CD14-positive monocyte (primary cell): ENCODE data around the gene RPS15. TPM values are rescaled to one million over a fixed set of nuclear protein-coding genes. Genes with fewer than 3 reads are reported as not detected.

Experiments used
- DNase-seq, 3 donors: peaks; one replicate each; pipeline ENCODE4 v3.0.0-alpha.2; 2011 to 2022
- H2AFZ ChIP-seq: 2 replicates; pipeline ENCODE4 v1.6.0; 2012; ENCODE audit warnings: mild to moderate bottlenecking, low read depth, low read length, inconsistent platforms; ENCODE audit not compliant: insufficient read depth, poor library complexity, severe bottlenecking
- H3K27ac ChIP-seq, 2 donors: 1 replicate in 1 of 2; 2 replicates in 1 of 2; pipeline ENCODE4 v1.5.1; 2012 to 2013; ENCODE audit warnings: low read length in 2 of 2, control low read depth in 1 of 2, inconsistent platforms in 1 of 2, low read depth in 1 of 2, mild to moderate bottlenecking in 1 of 2
- H3K27me3 ChIP-seq, 2 donors: one replicate each; pipeline versions ENCODE4 v1.6.0 to v1.6.1; 2011 to 2013; ENCODE audit warnings: low read length in 2 of 2; ENCODE audit not compliant: control insufficient read depth in 2 of 2, insufficient read depth in 2 of 2
- H3K36me3 ChIP-seq, 2 donors: replicated peaks in 1 of 2; 1 replicate in 1 of 2; 2 replicates in 1 of 2; pipeline versions ENCODE4 v1.5.1 to v1.6.1; 2012 to 2013; ENCODE audit warnings: low read length in 2 of 2, control low read depth in 1 of 2, inconsistent platforms in 1 of 2, mild to moderate bottlenecking in 1 of 2; ENCODE audit not compliant: insufficient read depth in 2 of 2, control insufficient read depth in 1 of 2
- H3K4me1 ChIP-seq, 2 donors: 1 replicate in 1 of 2; 2 replicates in 1 of 2; pipeline versions ENCODE4 v1.5.1 to v1.6.1; 2012 to 2013; ENCODE audit warnings: low read length in 2 of 2, control low read depth in 1 of 2, inconsistent platforms in 1 of 2, mild to moderate bottlenecking in 1 of 2, moderate library complexity in 1 of 2; ENCODE audit not compliant: insufficient read depth in 2 of 2, control insufficient read depth in 1 of 2
- H3K4me2 ChIP-seq: replicated peaks from 2 replicates; pipeline ENCODE3; 2012; ENCODE audit warnings: low read length, moderate library complexity, mild to moderate bottlenecking; ENCODE audit not compliant: poor library complexity, severe bottlenecking; ENCODE audit errors: extremely low read depth
- H3K4me3 ChIP-seq, 3 experiments: fragments of 200-600 bp in 1 of 3; sonication (generic) in 1 of 3; replicated peaks in 1 of 3; 1 replicate in 2 of 3; 2 replicates in 1 of 3; pipeline ENCODE4 v1.5.1; 2011 to 2013; ENCODE audit warnings: low read length in 3 of 3, mild to moderate bottlenecking in 3 of 3, control low read depth in 2 of 3, low read depth in 2 of 3, inconsistent platforms in 1 of 3, moderate library complexity in 1 of 3
- H3K79me2 ChIP-seq: 2 replicates; pipeline ENCODE4 v1.6.0; 2012; ENCODE audit warnings: mild to moderate bottlenecking, control low read depth, inconsistent platforms, low read length, moderate library complexity; ENCODE audit not compliant: insufficient read depth
- H3K9ac ChIP-seq: 2 replicates; pipeline ENCODE4 v1.6.0; 2017; ENCODE audit warnings: low read length, mild to moderate bottlenecking; ENCODE audit not compliant: insufficient read depth, poor library complexity, severe bottlenecking
- H3K9me3 ChIP-seq, 2 donors: replicated peaks in 1 of 2; 1 replicate in 1 of 2; 2 replicates in 1 of 2; pipeline versions ENCODE4 v1.5.1 to v1.6.1; 2012 to 2013; ENCODE audit warnings: low read length in 2 of 2, control low read depth in 1 of 2; ENCODE audit not compliant: control insufficient read depth in 1 of 2, insufficient read depth in 1 of 2
- H4K20me1 ChIP-seq: 2 replicates; pipeline ENCODE4 v1.6.0; 2012; ENCODE audit warnings: mild to moderate bottlenecking, low read length, control low read depth, moderate library complexity; ENCODE audit not compliant: insufficient read depth
- H3K27ac Mint-ChIP-seq, 7 donors: one replicate each; pipeline ENCODE4 v1.8.0; 2020; ENCODE audit warnings: mild to moderate bottlenecking in 7 of 7, mixed read lengths in 7 of 7, moderate library complexity in 6 of 7, inconsistent platforms in 2 of 7
- H3K27me3 Mint-ChIP-seq, 3 donors: one replicate each; pipeline ENCODE4 v1.8.0; 2021 to 2022; ENCODE audit warnings: low read depth in 3 of 3, mild to moderate bottlenecking in 3 of 3, mixed read lengths in 3 of 3, moderate library complexity in 3 of 3, inconsistent platforms in 1 of 3
- H3K36me3 Mint-ChIP-seq, 2 donors: one replicate each; pipeline ENCODE4 v1.8.0; 2020; ENCODE audit warnings: mixed read lengths in 2 of 2, inconsistent platforms in 1 of 2, mild to moderate bottlenecking in 1 of 2
- H3K4me1 Mint-ChIP-seq: one replicate; pipeline ENCODE4 v1.8.0; 2020; ENCODE audit warnings: mild to moderate bottlenecking, mixed read lengths
- H3K4me3 Mint-ChIP-seq, 2 donors: one replicate each; pipeline ENCODE4 v1.8.0; 2020; ENCODE audit warnings: mild to moderate bottlenecking in 2 of 2, mixed read lengths in 2 of 2, moderate library complexity in 1 of 2
- H3K9me3 Mint-ChIP-seq, 7 donors: one replicate each; pipeline ENCODE4 v1.8.0; 2020 to 2022; ENCODE audit warnings: mixed read lengths in 7 of 7, mild to moderate bottlenecking in 6 of 7, moderate library complexity in 6 of 7, inconsistent platforms in 2 of 7
- WGBS: methylation state at CpG from one replicate; pipeline ENCODE4 v1.1.5; 2013; ENCODE audit warnings: missing lambda C conversion rate; ENCODE audit not compliant: insufficient coverage; 5-methylcytosine and 5-hydroxymethylcytosine counted together
- intact Hi-C, 2 donors: fragments of 100-400 bp; cut with micrococcal nuclease; formaldehyde crosslinking; loops; one replicate each; pipeline versions ENCODE4 v1.15.0 to v1.15.1; 2023
- polyA plus RNA-seq, 3 donors: library from polyadenylated mRNA; depleted of rRNA in 1 of 3; unstranded in 2 of 3; stranded (reverse) in 1 of 3; fragments of 300-500 nt in 2 of 3; fragments of >200 nt in 1 of 3; fragmentation: Illumina TruSeq in 2 of 3; gene quantifications; 1 replicate in 2 of 3; 2 replicates in 1 of 3; pipeline ENCODE4 v1.2.3, GENCODE V29; 2012 to 2021
- TF ChIP-seq, protein P1 (sequence below): fragments of 200-600 bp; IDR thresholded peaks from one replicate; pipeline ENCODE4 v1.8.0; 2022; ENCODE audit warnings: antibody characterized with exemption, mild to moderate bottlenecking

Gene RPS15
- polyA plus RNA-seq, 3 donors = 1,318 to 3,451 (median 1,526) TPM

DNA sequence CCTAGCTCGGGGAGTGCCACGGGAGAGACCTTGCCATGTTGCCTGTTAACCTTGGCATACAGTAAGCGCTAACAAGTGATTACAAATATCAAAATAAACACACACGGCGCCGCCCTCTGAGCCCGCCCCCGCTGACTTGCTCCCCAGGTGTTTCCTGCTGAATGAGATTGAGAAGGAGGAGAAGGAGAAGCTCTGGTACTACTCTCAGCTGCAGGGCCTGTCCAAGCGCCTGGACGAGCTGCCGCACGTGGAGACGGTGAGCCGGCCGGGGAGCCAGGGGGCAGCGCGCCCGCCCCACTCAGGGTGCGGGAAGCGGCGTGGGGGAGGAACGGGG is 16.8 kb downstream of the RPS15 start:
- no peaks in the 10 kb centered on the region for H3K36me3 ChIP-seq
- Mint-ChIP-seq H3K9me3 (peaks cover 7 to 25% (median 14%) of the 10 kb centered on the region in 7 donors), H3K4me1 (peaks cover 18% of the 10 kb centered on the region), H3K36me3 (peaks cover 7 to 15% of the 10 kb centered on the region in 2 donors), H3K27ac (no peak overlapping the region), H3K4me3 (peak overlapping the region in 1 of 2 donors; percentile 73), H3K27me3 (peaks cover 77 to 97% (median 91%) of the 10 kb centered on the region in 3 donors)
- TF ChIP-seq, protein P1, sequence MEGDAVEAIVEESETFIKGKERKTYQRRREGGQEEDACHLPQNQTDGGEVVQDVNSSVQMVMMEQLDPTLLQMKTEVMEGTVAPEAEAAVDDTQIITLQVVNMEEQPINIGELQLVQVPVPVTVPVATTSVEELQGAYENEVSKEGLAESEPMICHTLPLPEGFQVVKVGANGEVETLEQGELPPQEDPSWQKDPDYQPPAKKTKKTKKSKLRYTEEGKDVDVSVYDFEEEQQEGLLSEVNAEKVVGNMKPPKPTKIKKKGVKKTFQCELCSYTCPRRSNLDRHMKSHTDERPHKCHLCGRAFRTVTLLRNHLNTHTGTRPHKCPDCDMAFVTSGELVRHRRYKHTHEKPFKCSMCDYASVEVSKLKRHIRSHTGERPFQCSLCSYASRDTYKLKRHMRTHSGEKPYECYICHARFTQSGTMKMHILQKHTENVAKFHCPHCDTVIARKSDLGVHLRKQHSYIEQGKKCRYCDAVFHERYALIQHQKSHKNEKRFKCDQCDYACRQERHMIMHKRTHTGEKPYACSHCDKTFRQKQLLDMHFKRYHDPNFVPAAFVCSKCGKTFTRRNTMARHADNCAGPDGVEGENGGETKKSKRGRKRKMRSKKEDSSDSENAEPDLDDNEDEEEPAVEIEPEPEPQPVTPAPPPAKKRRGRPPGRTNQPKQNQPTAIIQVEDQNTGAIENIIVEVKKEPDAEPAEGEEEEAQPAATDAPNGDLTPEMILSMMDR = no peak
- H3K27ac ChIP-seq = no peak overlapping the region
- peaks cover 6 to 31% of the 10 kb centered on the region in 2 donors for H3K9me3 ChIP-seq
- under 1% methylated on average over 14 of the region's 22 CpGs for WGBS
- H3K4me3 ChIP-seq = no peak overlapping the region
- peaks cover 12% of the 10 kb centered on the region for H4K20me1 ChIP-seq
- peaks cover 36 to 84% of the 10 kb centered on the region in 2 donors for H3K27me3 ChIP-seq
- H3K4me2 ChIP-seq = peak overlapping the region; percentile 34
- intact Hi-C loops = no loop called here
- H2AFZ ChIP-seq = no peak overlapping the region
- H3K79me2 ChIP-seq = no peaks in the 10 kb centered on the region
- no peak for DNase-seq
- no peak overlapping the region for H3K9ac ChIP-seq
- peaks cover 15 to 20% of the 10 kb centered on the region in 2 donors for H3K4me1 ChIP-seq

- Histone ChIP-seq H3K4me3 (no peak overlapping the region), H3K79me2 (no peaks in the 10 kb centered on the region), H3K9me3 (peaks cover 6 to 26% of the 10 kb centered on the region in 2 donors), H3K9ac (no peak overlapping the region), H3K27ac (no peak overlapping the region), H3K4me2 (peak overlapping the region; percentile 34), H3K4me1 (peaks cover 15 to 20% of the 10 kb centered on the region in 2 donors), H3K36me3 (no peaks in the 10 kb centered on the region), H4K20me1 (peaks cover 17% of the 10 kb centered on the region), H2AFZ (no peak overlapping the region), H3K27me3 (peaks cover 32 to 80% of the 10 kb centered on the region in 2 donors)
- Mint-ChIP-seq H3K27ac (peak overlapping the region in 1 of 7 donors; percentile 53), H3K4me3 (peak overlapping the region in 1 of 2 donors; percentile 87), H3K9me3 (peaks cover 7 to 22% (median 11%) of the 10 kb centered on the region in 7 donors), H3K4me1 (peaks cover 18% of the 10 kb centered on the region), H3K36me3 (peaks cover 11 to 15% of the 10 kb centered on the region in 2 donors), H3K27me3 (peaks cover 74 to 93% (median 87%) of the 10 kb centered on the region in 3 donors)
- 3% methylated on average over 40 of the region's 42 CpGs for WGBS
- DNase-seq = peak; percentile 45 to 73 (median 64)
- TF ChIP-seq, protein P1 = no peak
- intact Hi-C loops = no loop called here
Observed at GRCh38 chr19:1455336-1456120, 17.3 kb downstream of the RPS15 start.
